Pancreas (tissue), 10 donors: ENCODE results near the gene TMEM200A. TPM values are rescaled to one million over a fixed set of nuclear protein-coding genes. Genes with fewer than 3 reads are reported as not detected.

Experiments used
- ATAC-seq, 4 donors: fragments of 200-7000 bp; cut with Tn5 transposase; one replicate each; pipeline versions ENCODE4 v1.8.0 to v1.9.1; 2020; ENCODE audit warnings: mild to moderate bottlenecking in 4 of 4, moderate library complexity in 4 of 4
- DNase-seq, 6 donors: peaks; one replicate each; pipeline ENCODE4 v3.0.0-alpha.2; 2020
- FAIRE-seq: peaks from 2 replicates; lab custom pipeline; 2012; peaks lifted over from hg19 to GRCh38; lab: Jason Lieb, UNC
- H3K27ac ChIP-seq, 4 donors: fragments of 200-600 bp; sonication (generic); 1 replicate in 3 of 4; 2 replicates in 1 of 4; pipeline versions ENCODE4 v1.5.0 to v1.8.0; 2020
- H3K27me3 ChIP-seq, 4 donors: fragments of 200-600 bp; one replicate each; pipeline ENCODE4 v1.8.0; 2021
- H3K36me3 ChIP-seq, 3 donors: fragments of 200-600 bp; sonication (generic) in 1 of 3; one replicate each; pipeline versions ENCODE4 v1.5.0 to v1.8.0; 2020 to 2021
- H3K4me1 ChIP-seq, 3 donors: fragments of 200-600 bp; one replicate each; pipeline ENCODE4 v1.8.0; 2021
- H3K4me3 ChIP-seq, 4 donors: fragments of 200-600 bp; sonication (generic) in 2 of 4; one replicate each; pipeline versions ENCODE4 v1.5.0 to v1.8.0; 2020 to 2021
- H3K9me3 ChIP-seq, 4 donors: fragments of 200-600 bp; one replicate each; pipeline ENCODE4 v1.8.0; 2021
- CTCF ChIP-seq, 4 donors: fragments of 200-600 bp; sonication (generic) in 3 of 4; IDR thresholded peaks; one replicate each; pipeline versions ENCODE4 v1.5.0 to v1.8.0; 2021; ENCODE audit warnings: antibody characterized with exemption in 4 of 4
- WGBS, 2 donors: extraction: QIAGEN DNeasy Blood & Tissue Kit; methylation state at CpG; one replicate each; pipeline ENCODE4 v1.1.7; 2013; 5-methylcytosine and 5-hydroxymethylcytosine counted together
- intact Hi-C, 3 donors: fragments of 100-400 bp; cut with DNase I; formaldehyde crosslinking; loops; one replicate each; pipeline versions ENCODE4 v1.11.1 to v1.14.2; 2022
- polyA plus RNA-seq, 2 donors: library from polyadenylated mRNA; stranded (reverse); fragments of 200-250 nt; gene quantifications; one replicate each; pipeline ENCODE4 v1.2.3, GENCODE V29; 2013
- total RNA-seq, 6 donors: library from RNA; stranded (reverse); fragmentation: NEBNext Ultra II Directional in 4 of 6; extraction: Animal tissue kit (Norgen Biotek cat#: 25700) in 4 of 6; gene quantifications; one replicate each; pipeline versions ENCODE4 v1.2.1 to v1.2.4, GENCODE V29; 2021 to 2023
- donor health status: healthy with polysubstance abuse.
- donor health status: DM: no; HTN: no; CAD: no; lungs with moderate emphysema.
- donor health status: DM: no; HTN: no; CAD: no.
- donor health status: control.
- donor health status: control.
- donor health status: Bipolar disorder and iron deficiency.
- donor health status: DM: yes; HTN: yes; CAD: no.
- donor health status: DM: no; HTN: no; CAD: no.
- donor health status: DM: no; HTN: no; CAD: no.
- donor health status: DM: yes; HTN: yes; CAD: no.

Gene TMEM200A
- total and polyA plus RNA-seq, 8 donors: 0.32 to 7.3 (median 1.3) TPM

GRCh38 chr6:130452336-130452735 is 86.5 kb downstream of the TMEM200A start:
- Histone ChIP-seq H3K9me3 (no peaks in the 10 kb centered on the region), H3K4me1 (no peaks in the 10 kb centered on the region), H3K27me3 (no peaks in the 10 kb centered on the region), H3K4me3 (no peak overlapping the region), H3K36me3 (no peaks in the 10 kb centered on the region), H3K27ac (no peak overlapping the region)
- DNase-seq: no peak
- TF ChIP-seq CTCF (IDR thresholded peaks at IDR 0.05): no peak
- no peak for ATAC-seq
- intact Hi-C loops: no loop called here
- peak; percentile 9 for FAIRE-seq
- WGBS, 2 donors: 85 to 98% methylated on average over 1 of the region's 1 CpG

- FAIRE-seq: no peak
- no peak for DNase-seq
Observed at GRCh38 chr6:130453230-130453629, 87.4 kb downstream of the TMEM200A start.

GRCh38 chr6:130457605-130458004 is 91.8 kb downstream of the TMEM200A start:
- no peak overlapping the region for H3K4me3 ChIP-seq
- 64 to 73% methylated on average over 4 of the region's 4 CpGs for WGBS, 2 donors
- no peaks in the 10 kb centered on the region for H3K4me1 ChIP-seq
- no peak for ATAC-seq
- H3K9me3 ChIP-seq: no peaks in the 10 kb centered on the region
- FAIRE-seq: no peak
- H3K27me3 ChIP-seq: no peaks in the 10 kb centered on the region
- TF ChIP-seq CTCF (IDR thresholded peaks at IDR 0.05): no peak
- DNase-seq: no peak
- intact Hi-C loops: no loop called here
- H3K36me3 ChIP-seq: no peaks in the 10 kb centered on the region
- H3K27ac ChIP-seq: no peak overlapping the region

More at GRCh38 chr6:130453230-130453629, 87.4 kb downstream of the TMEM200A start:
- 26 to 34% methylated on average over 5 of the region's 5 CpGs for WGBS, 2 donors
- H3K9me3 ChIP-seq: no peaks in the 10 kb centered on the region
- no peak overlapping the region for H3K4me3 ChIP-seq
- intact Hi-C loops: no loop called here
- no peak for TF ChIP-seq CTCF (IDR thresholded peaks at IDR 0.05)
- no peaks in the 10 kb centered on the region for H3K4me1 ChIP-seq
- ATAC-seq: peak in 2 of 4 donors; percentile 59 to 78
- H3K36me3 ChIP-seq: no peaks in the 10 kb centered on the region
- no peak overlapping the region for H3K27ac ChIP-seq
- no peaks in the 10 kb centered on the region for H3K27me3 ChIP-seq

- no peaks in the 10 kb centered on the region for H3K27me3 ChIP-seq
- FAIRE-seq: no peak
Observed at GRCh38 chr6:130459316-130459715, 93.5 kb downstream of the TMEM200A start.

More at GRCh38 chr6:130459316-130459715, 93.5 kb downstream of the TMEM200A start:
- H3K27ac ChIP-seq: no peak overlapping the region
- TF ChIP-seq CTCF (IDR thresholded peaks at IDR 0.05): no peak
- H3K4me1 ChIP-seq: no peaks in the 10 kb centered on the region
- H3K9me3 ChIP-seq: no peaks in the 10 kb centered on the region
- ATAC-seq: no peak
- intact Hi-C loops: no loop called here
- 45 to 55% methylated on average over 5 of the region's 5 CpGs for WGBS, 2 donors
- H3K4me3 ChIP-seq: no peak overlapping the region
- no peaks in the 10 kb centered on the region for H3K36me3 ChIP-seq
- no peak for DNase-seq
